Fibroblast of skin of scalp (primary cell): ENCODE measurements around the gene TPM3.
"Not testable (repeated sequence)": the region's sequence is repeated elsewhere in the genome, so short reads cannot be mapped to it uniquely, and the experiment has no call there.

Experiments
- DNase-seq: peaks from one replicate; pipeline ENCODE4 v3.0.0-alpha.2; 2013

The TPM3 gene

DNA sequence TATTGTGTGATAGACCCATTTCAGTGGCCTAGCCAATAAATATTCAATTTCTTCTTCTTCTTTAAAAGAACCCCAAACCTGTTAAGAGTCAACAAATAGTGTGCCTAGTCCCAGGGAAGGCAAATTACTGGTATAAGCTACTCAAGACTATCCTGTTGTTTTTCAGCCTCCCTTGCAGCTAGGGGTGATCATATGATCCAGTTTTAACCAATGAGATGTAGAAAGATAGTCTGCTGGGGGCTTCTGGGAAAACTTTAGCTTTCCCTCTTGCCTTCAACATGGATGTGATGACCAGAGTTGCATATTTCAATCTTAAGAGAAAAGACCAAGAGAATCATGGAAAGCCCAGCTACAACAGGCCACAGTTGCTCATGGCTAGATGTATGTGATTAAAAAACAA, 32.3 kb downstream of the TPM3 start:
- DNase-seq, result no peak

DNA sequence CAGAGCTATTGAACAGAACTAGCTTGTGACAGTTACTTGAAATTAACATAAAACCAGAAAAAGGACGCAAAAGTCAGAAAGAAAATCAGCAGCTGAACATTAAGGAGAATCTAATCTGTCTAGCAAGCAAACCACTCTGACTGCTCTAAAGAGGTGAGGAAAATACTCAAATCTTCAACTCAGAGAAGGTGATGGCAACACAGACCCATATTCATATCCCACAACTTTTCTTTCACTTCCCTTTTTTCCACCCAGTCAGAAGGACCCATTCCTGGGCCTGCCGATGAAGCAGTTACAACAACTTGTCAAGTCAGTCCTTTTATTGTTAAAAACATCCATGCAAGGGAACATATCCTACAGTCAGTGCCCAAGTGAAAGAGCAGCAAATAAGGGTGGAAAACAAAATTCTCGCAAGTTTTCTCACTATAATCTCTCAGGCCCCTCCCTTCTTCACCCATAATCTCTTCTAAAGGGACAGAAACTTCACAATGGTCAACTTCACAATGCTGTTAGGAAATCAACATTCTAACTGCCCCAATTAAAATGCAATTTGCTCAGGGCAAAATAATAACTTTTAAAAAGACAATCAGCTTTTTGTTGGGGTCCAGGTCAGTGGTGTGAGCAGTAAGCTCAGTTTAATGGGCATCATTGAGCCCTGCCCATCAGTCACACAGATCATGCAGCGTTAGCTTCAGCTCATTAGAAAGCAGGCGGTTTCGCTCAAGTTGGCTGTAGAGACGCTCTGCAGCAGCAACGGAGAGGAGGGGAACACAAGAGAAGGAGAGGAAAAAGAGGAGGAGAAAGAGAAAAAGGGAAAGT, 33.4 kb downstream of the TPM3 start:
- no peak for DNase-seq

DNA sequence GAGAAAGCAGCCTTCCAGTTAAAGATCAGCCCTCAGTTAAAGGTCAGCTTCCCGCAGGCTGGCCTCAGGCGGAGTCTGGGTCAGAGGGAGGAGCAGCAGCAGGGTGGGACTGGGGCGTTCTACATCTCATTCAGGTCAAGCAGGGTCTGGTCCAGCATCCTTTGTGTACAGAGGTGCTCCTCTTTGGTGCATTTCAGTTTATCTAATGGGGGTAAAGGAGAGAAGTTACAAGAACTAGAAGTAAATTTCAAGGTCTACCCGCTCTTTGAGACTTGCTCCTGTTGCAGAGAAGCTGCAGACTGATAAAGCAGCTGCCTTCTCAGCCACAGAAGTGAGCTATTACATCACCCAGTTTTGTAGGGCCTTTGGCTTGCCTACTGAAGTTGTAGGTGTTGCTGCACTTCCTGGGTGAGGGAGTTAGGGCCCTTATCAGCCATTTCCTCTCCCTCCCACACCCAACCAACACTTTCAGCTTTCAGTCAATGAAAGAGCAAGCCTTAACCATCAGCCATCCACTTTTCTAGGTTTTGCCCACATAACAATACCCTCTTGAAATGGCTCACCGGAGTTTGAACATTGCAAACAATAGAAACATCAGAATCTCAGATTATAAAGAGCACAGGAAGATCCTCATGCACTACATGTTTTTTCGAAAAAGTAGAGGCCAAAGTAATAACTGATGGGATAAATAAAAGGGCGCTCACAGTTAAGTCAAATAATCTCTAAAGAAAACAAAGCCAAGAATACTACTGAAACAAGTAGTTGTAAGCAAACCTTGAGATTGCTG, 34.2 kb downstream of the TPM3 start:
- DNase-seq, result no peak

DNA sequence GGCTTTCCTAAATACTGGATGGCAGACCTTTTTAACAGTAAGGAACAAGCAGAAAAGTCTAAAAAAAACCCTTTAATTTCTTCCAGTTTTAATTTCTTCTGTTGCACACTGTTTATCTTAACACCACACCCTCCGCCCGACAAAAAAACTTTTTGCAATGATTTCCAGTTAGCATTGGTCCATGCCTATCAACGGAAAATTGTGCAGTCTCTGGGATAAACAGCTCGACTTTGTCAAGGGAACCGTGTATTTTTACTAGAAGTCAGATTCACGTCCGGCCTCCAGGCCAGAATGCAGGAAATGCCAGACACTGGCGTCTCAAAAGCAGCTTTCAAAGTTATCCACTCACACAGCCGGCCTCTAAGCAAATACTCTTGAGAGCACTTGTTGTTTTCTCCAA, 36.6 kb downstream of the TPM3 start:
- no peak for DNase-seq

DNA sequence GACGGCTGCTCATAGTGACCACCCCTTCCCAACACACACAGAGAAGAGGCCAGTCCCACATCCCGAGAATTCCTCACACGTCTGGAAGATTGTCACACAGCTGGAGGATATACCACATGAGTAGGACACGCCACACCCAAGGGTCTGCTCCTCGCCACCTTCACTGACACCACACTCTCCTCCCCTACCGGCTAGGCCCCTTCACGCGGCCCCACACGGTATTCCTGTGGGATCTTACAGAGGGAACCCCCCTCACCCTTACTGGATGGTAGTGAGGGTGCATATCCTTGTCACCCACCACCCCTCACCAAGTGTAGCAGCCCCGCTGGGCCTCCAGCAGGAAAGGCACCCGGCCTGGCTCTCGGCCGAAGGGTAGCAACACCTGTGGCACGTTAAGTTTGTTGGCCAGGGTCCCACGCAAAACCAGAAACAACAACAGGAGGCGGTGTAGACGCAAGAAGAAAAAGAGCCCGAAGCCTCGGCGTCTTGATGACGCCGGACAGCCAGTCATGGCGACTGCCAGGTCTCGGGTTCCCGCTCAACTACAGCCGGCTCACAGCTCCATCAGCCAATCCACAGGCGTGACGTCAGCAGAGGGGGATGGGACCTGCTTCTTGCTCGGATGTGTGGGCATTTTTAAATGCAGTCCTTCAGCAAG, 37.2 kb downstream of the TPM3 start, which contains the start of gene NUP210L:
NUP210L (minus strand) TSS at position 540 of the 658 bp plus-strand sequence.
- peak; percentile 12 for DNase-seq

DNA sequence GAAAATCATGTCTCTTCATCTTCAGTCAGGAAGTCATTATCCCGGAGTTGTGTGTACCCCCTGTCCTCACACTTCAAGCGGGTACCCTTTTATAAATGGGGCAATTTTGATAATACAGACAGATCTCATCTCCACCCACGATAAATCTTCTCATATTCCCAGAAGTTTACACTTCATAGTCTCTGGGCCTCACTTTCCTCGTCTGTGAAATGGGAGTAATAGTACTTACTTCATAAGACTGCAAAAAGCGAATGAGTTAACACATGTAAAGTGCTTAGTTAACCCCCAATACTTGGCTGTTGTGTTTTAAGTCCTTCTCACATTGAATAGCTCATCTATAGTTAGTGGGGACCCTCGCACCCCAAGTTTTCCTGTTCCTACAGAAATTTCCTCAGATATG, 37.8 kb downstream of the TPM3 start:
- DNase-seq, result no peak

DNA sequence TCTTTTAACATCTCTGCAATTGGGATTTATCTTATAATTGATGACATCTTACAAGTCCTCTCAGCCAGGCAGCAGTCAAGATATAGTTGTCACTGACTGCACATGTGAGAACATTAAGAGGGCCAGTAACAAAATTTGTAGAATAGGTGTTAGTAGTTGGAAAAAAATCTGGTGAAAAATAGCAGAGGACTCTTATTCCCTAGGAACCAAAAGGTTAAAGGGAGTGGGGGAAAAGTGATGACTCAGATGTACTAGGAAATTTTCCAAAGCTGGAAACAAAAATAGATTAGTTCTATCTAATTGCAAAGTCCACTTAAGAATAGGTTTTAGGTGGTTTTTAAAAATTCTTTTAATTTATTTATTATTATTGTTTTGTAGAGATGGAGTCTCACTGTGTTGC, 40.6 kb downstream of the TPM3 start:
- DNase-seq, result no peak

DNA sequence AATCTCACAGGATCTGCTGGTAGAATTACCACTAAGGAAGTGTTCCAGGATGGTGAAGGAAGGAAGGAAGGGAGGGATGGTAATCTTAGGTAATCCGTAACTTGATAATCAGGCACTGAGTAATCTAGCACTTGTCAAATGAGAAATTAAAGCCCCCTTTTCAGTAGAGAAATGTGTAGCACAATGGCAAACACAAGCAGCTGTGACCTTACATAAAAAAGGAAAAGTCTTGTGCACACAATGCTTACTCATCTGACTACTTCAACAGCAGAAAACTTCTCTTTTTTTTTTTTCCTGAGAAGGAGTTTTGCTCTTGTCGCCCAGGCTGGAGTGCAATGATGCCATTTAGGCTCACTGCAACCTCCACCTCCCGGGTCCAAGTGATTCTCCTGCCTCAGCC, 43.1 kb downstream of the TPM3 start:
- DNase-seq, result no peak

DNA sequence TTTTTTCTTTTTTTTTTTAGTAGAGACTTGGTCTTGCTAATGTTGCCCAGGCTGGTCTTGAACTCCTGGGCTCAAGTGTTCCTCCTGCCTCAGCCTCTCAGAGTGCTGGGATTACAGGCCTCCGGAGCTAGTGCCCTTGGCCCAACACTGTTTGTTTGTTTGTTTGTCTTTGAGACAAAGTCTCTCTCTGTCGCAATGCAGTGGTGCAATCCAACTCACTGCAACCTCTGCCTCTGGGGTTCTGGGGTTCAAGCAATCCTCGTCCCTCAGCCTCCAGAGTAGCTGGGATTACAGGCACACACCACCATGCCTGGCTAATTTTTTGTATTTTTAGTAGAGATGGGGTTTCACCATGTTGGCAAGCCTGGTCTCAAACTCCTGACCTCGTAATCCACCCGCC, 44.4 kb downstream of the TPM3 start:
- not testable (repeated sequence) for DNase-seq

DNA sequence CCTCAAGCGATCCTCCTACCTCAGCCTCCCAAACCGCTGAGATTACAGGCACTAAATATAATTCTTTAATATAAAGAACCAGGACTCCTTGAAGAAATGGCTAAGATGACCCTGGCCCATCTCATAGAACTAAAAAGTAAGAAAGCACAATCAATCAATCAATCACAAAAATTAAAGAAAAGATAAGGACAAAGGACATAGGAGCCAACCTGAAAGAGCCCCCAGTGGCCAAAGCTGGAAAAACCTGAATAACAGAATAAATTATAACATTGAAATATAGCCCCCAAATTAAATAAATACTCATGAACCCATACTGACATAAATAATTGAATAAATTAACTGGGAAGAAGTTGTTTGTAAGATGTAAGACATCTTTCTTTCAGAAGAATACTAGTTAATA, 45.9 kb downstream of the TPM3 start:
- no peak for DNase-seq

DNA sequence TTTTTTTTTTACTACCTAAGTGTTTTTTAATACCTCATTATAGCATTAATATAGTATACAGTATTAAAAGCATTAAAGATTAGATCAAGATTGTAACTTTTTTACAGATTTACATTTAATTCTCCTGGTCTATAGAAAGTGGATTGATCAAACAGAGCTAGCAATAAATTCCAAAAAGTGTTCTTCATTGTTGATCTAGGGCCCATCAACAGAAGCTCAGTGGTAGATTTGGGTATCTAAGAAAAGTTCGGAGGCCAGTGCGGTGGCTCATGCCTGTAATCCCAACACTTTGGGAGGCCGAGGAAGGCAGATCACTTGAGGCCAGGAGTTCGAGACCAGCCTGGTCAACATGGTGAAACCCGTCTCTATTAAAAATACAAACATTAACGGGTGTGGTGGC, 49.5 kb downstream of the TPM3 start:
- DNase-seq, result no peak

DNA sequence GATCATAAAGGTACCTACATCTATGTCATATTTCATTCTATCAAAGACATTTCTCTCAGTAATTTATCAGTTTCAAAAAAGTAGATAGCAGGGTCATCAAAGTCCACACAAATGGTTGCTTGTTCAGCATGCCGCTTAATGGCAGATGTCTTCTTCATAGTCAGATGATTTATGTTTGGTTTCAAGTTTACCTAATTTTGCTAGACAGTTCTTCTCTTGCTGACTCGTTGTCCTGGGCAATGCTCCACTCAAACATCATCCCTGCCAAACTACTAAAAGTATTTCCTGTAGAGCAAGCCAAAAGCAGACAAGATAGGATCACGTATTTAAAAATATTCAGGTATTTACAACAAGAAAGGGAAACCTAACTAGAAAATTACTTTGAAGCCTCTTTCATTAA, 50.7 kb downstream of the TPM3 start:
- DNase-seq, result peak; percentile 35

DNA sequence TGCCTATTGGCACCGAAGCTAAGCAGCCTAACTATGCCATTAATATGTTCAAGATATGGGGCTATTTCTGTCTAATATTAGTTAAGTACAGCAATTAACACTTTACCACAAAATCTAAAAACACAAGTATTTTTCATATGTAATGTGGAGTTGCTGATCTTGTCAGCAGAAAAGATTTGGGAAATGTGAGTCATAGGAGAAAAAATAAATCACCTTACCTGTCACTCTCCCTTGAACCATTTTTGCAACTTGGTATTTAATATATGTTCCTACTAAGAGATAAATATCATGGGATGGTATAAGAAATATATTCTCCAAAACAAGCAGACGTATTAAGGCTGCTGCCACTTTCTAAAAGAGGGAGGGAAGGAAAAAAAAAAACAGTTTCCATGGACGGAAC, 54.0 kb downstream of the TPM3 start:
- no peak for DNase-seq

DNA sequence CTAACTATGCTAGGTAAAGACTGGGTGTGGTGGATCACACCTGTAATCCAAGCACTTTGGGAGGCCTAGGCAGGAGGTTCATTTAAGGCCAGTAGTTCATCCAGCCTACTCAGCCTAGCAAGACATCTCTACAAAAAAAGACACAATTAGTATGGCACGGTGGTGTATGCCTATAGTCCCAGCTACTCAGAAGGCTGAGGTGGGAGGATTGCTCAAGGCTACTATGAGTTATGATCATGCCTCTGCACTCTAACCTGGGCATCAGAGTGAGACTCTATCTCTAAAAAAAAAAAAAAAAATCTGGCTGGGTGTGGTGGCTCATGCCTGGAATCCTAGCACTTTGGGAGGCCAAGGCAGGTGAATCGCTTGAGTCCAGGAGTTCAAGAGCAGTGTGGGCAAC, 58.6 kb downstream of the TPM3 start:
- DNase-seq, result no peak

DNA sequence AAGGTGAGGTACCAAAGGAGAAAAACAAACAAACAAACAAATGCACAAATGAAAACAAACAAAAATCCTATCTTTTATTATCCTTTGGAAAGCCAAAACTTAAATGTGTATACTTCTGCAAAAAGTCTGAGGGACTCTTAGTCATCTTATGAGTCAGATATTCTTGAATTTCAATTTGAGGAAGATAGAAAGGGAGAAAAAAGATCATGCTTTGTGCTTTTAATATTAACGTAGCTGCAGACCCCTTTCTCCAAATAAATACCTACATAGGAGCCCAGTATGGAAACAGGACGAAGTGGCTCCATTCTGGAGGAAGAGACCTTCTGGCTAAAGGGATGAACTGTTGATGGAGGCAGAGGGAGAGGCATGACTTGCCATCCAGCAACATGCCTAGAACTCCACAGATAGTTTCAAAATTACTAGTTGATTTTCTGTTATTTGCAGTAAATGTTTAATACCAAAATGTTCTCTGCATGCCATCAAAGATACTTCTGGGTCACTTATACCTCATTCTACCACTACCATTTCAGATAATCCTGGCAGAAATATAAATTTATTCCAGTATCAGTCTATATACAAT, 62.4 kb downstream of the TPM3 start:
- DNase-seq, result no peak

DNA sequence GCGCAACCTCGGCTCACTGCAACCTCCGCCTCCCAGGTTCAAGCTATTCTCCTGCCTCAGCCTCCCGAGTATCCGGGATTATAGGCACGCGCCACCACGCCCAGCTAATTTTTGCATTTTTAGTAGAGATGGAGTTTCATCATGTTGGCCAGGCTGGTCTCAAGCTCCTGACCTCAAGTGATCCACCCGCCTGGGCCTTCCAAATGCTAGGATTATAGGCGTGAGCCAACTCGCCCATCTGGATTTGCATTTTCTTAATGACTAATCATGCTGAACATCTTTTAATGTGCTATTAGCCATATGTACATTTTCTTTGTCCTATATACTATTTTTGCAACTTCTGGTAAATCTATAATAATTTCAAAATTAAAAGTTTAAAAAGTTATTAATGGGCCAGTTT, 68.7 kb downstream of the TPM3 start:
- DNase-seq, result not testable (repeated sequence)

DNA sequence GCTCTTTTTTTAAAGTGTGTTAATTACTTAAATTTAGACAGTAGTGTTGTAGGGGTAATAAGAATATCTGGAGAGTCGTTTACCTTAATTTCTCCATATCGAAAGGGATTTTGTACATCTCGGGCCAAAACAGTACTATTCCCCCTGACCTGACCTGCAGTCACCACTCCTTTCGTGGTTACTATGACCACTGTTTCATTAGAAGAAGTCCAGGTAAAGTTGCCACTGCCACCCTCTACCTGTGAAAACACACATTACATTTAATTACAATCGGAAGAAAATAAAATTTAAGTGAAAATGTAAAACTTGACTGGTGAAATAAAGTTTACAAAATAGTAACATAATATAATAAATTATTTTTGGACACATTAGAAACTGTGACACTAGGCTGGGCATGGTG, 74.3 kb downstream of the TPM3 start:
- no peak for DNase-seq

DNA sequence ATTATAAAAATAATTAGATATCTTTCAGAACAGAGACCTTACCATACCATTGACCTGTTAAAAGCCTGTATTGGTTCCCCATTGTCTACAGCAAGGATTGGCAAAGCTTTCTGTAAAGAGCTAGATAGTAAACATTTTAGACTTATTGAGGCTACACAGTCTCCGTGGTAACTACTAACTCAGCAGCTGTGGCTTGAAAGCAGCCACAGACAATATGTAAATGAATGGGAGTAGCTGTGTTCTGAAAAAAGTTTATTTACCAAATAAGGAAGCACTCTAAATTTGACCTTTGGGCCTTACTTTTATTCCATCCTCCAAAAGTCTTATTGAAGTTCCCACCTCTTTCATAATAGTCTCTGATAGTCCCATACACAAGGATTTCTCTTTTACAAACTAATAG, 76.7 kb downstream of the TPM3 start:
- no peak for DNase-seq
